GM12878 (cell line): ENCODE results near the gene AP1AR. TPM values are rescaled to one million over a fixed set of nuclear protein-coding genes. Genes with fewer than 3 reads are reported as not detected.

Experiments
- ATAC-seq: fragments of 200-7000 bp; cut with Tn5 transposase; 3 replicates; pipeline ENCODE4 v1.9.1; 2020; ENCODE audit warnings: mild to moderate bottlenecking, moderate library complexity
- BruUV-seq: library from RNA; stranded (reverse); fragments of 400-500 nt; replicated peaks from 2 replicates; lab custom pipeline; 2021; lab: Mats Ljungman, UMichigan
- CTCF ChIA-PET: fragments of 300-600 bp; sonication (Branson Sonifier 250); formaldehyde crosslinking; extraction: SDS; loops from one replicate; lab custom pipeline; 2021; ENCODE audit warnings: inconsistent platforms; lab: Yijun Ruan, JAX
- POLR2A ChIA-PET: fragments of 350-600 bp; formaldehyde crosslinking; extraction: SDS; loops from one replicate; lab custom pipeline; 2021; ENCODE audit warnings: inconsistent platforms; lab: Charles Lee
- RAD21 ChIA-PET: fragments of 300-600 bp; sonication (Branson Sonifier 250); formaldehyde crosslinking; loops from one replicate; lab custom pipeline; 2023; ENCODE audit warnings: antibody characterized with exemption; ENCODE audit not compliant: unreplicated experiment; lab: Charles Lee
- SMC1A ChIA-PET: fragments of 300-600 bp; sonication (Branson Sonifier 250); formaldehyde crosslinking; loops from one replicate; lab custom pipeline; 2023; ENCODE audit not compliant: unreplicated experiment, uncharacterized antibody; lab: Charles Lee
- DNase-seq: peaks from one replicate; pipeline ENCODE4 v3.0.0-alpha.2; 2011; ENCODE audit warnings: low read depth, low spot score
- FAIRE-seq: peaks from 3 replicates; lab custom pipeline; 2011; peaks lifted over from hg19 to GRCh38; lab: Jason Lieb, UNC
- H2AFZ ChIP-seq: 2 replicates; pipeline ENCODE4 v1.6.0; 2011; ENCODE audit warnings: low read depth, low read length, control low read depth; ENCODE audit not compliant: control insufficient read depth
- H3K27ac ChIP-seq: 2 replicates; pipeline ENCODE4 v1.5.1; 2011; ENCODE audit warnings: control low read depth; ENCODE audit not compliant: control insufficient read depth, insufficient read depth
- H3K27me3 ChIP-seq, 2 experiments: replicated peaks in 1 of 2; 2 replicates each; pipeline versions ENCODE4 v1.6.0 to v1.6.1; 2011; ENCODE audit warnings: low read length in 1 of 2; ENCODE audit not compliant: control insufficient read depth in 2 of 2, insufficient read depth in 2 of 2
- H3K36me3 ChIP-seq, 2 experiments: 2 replicates each; pipeline ENCODE4 v1.5.1; 2011; ENCODE audit warnings: low read length in 1 of 2; ENCODE audit not compliant: control insufficient read depth in 2 of 2, insufficient read depth in 2 of 2
- H3K4me1 ChIP-seq: 2 replicates; pipeline ENCODE4 v1.6.1; 2011; ENCODE audit warnings: mild to moderate bottlenecking, low read length, moderate library complexity, mixed read lengths; ENCODE audit not compliant: control insufficient read depth, insufficient read depth
- H3K4me2 ChIP-seq: 2 replicates; pipeline ENCODE4 v1.6.0; 2011; ENCODE audit warnings: control low read depth; ENCODE audit not compliant: control insufficient read depth, insufficient read depth
- H3K4me3 ChIP-seq: fragments of 200-600 bp; sonication (generic); 2 replicates; pipeline ENCODE4 v1.5.1; 2016
- H3K79me2 ChIP-seq: 2 replicates; pipeline ENCODE4 v1.6.0; 2011; ENCODE audit warnings: low read length; ENCODE audit not compliant: control insufficient read depth, insufficient read depth
- H3K9ac ChIP-seq: 2 replicates; pipeline ENCODE4 v1.8.0; 2011; ENCODE audit warnings: low read length, control low read depth, mixed read lengths; ENCODE audit not compliant: control insufficient read depth, insufficient read depth
- H3K9me3 ChIP-seq: replicated peaks from 3 replicates; pipeline ENCODE4 v1.5.1; 2011; ENCODE audit warnings: mild to moderate bottlenecking, low read length; ENCODE audit not compliant: control insufficient read depth, insufficient read depth
- H4K20me1 ChIP-seq: 2 replicates; pipeline ENCODE4 v1.6.0; 2011; ENCODE audit not compliant: control insufficient read depth, insufficient read depth
- ESRRA ChIP-seq: IDR thresholded peaks from 2 replicates; pipeline ENCODE4 v1.6.1; 2012; ENCODE audit warnings: mild to moderate bottlenecking, low read length, improper control_type of control experiment
- FOS ChIP-seq: IDR thresholded peaks from 3 replicates; pipeline ENCODE4 v1.6.1; 2011; ENCODE audit warnings: borderline replicate concordance; ENCODE audit not compliant: insufficient read length; ENCODE audit errors: extremely low read depth
- GATAD2B ChIP-seq: fragments of 450-650 bp; conservative IDR thresholded peaks from 2 replicates; pipeline ENCODE4 v1.6.1; 2017; ENCODE audit warnings: low read depth, mild to moderate bottlenecking, moderate library complexity
- IKZF1 ChIP-seq: fragments of 450-650 bp; conservative IDR thresholded peaks from 2 replicates; pipeline ENCODE4 v1.6.1; 2017; ENCODE audit warnings: antibody characterized with exemption, mild to moderate bottlenecking
- JUNB ChIP-seq: IDR thresholded peaks from 2 replicates; pipeline ENCODE4 v1.6.1; 2016; ENCODE audit warnings: antibody characterized with exemption, mild to moderate bottlenecking
- LARP7 ChIP-seq: fragments of 450-650 bp; IDR thresholded peaks from 2 replicates; pipeline ENCODE4 v1.6.1; 2017; ENCODE audit warnings: mild to moderate bottlenecking
- MXI1 ChIP-seq: fragments of 150-350 bp; IDR thresholded peaks from 2 replicates; pipeline ENCODE4 v1.6.1; 2011; ENCODE audit warnings: low read depth, mild to moderate bottlenecking, inconsistent platforms, low read length, improper control_type of control experiment
- NBN ChIP-seq: fragments of 450-650 bp; IDR thresholded peaks from 2 replicates; pipeline ENCODE4 v1.6.1; 2016
- NFXL1 ChIP-seq: fragments of 450-650 bp; IDR thresholded peaks from 2 replicates; pipeline ENCODE4 v1.6.1; 2017; ENCODE audit warnings: antibody characterized with exemption, mild to moderate bottlenecking, borderline replicate concordance
- RAD21 ChIP-seq: IDR thresholded peaks from 2 replicates; pipeline ENCODE4 v1.6.1; 2011; ENCODE audit warnings: mild to moderate bottlenecking, low read depth, low read length, moderate library complexity; ENCODE audit not compliant: insufficient read depth
- SMC3 ChIP-seq: IDR thresholded peaks from 2 replicates; pipeline ENCODE4 v1.6.1; 2011; ENCODE audit warnings: low read length, improper control_type of control experiment, borderline replicate concordance
- TCF7 ChIP-seq: IDR thresholded peaks from 2 replicates; pipeline ENCODE4 v1.6.1; 2014; ENCODE audit warnings: antibody characterized with exemption, borderline replicate concordance
- YY1 ChIP-seq: IDR thresholded peaks from 2 replicates; pipeline ENCODE4 v1.6.1; 2011; ENCODE audit warnings: low read depth, mild to moderate bottlenecking, low read length
- ZNF384 ChIP-seq: IDR thresholded peaks from 2 replicates; pipeline ENCODE4 v1.6.1; 2012; ENCODE audit warnings: low read depth, mild to moderate bottlenecking, low read length, improper control_type of control experiment, borderline replicate concordance
- ZZZ3 ChIP-seq: IDR thresholded peaks from 2 replicates; pipeline ENCODE4 v1.6.1; 2011; ENCODE audit warnings: low read depth; ENCODE audit not compliant: control insufficient read depth, insufficient read length
- WGBS: methylation state at CpG from one replicate; pipeline ENCODE4 v1.1.6; 2016; ENCODE audit warnings: low lambda C conversion rate; ENCODE audit not compliant: insufficient replicate concordance, insufficient coverage; ENCODE audit errors: missing lambda C conversion rate; 5-methylcytosine and 5-hydroxymethylcytosine counted together
- in situ Hi-C: fragments of 300-500 bp; cut with MboI; formaldehyde crosslinking; loops from 9 replicates; pipeline ENCODE4 v1.14.3; 2018; ENCODE audit warnings: mixed read lengths
- intact Hi-C: fragments of 100-400 bp; cut with micrococcal nuclease; formaldehyde crosslinking; loops from one replicate; pipeline ENCODE4 v1.14.2; 2022; ENCODE audit not compliant: unreplicated experiment
- polyA plus RNA-seq, 11 experiments: library from polyadenylated mRNA; depleted of rRNA in 4 of 11; unstranded in 6 of 11; stranded (reverse) in 5 of 11; fragments of >200 nt; fragmentation: Nextera tagmentation in 4 of 11; fragmentation: Illumina TruSeq in 1 of 11; extraction: Ambion mirVana in 4 of 11; extraction: Trizol in 1 of 11; gene quantifications; 1 replicate in 1 of 11; 2 replicates in 10 of 11; pipeline versions ENCODE4 v1.2.1 to v1.2.3, GENCODE V29; 2011 to 2016; ENCODE audit warnings: inconsistent platforms in 2 of 11, missing spikeins in 2 of 11, low read depth in 1 of 11
- total RNA-seq, 4 experiments: library from RNA; depleted of rRNA in 3 of 4; stranded (reverse); fragments of >200 nt in 3 of 4; fragmentation: Illumina TruSeq in 1 of 4; extraction: Trizol in 1 of 4; gene quantifications; 2 replicates each; pipeline versions ENCODE4 v1.2.1 to v1.2.3, GENCODE V29; 2013 to 2021
- TF ChIP-seq, protein P1 (sequence below): IDR thresholded peaks from 2 replicates; pipeline ENCODE4 v1.6.1; 2012; ENCODE audit warnings: low read depth, low read length, improper control_type of control experiment
- TF ChIP-seq, protein P2 (sequence below): fragments of 450-650 bp; IDR thresholded peaks from 2 replicates; pipeline ENCODE4 v1.6.1; 2018; ENCODE audit warnings: mild to moderate bottlenecking, low read depth, moderate library complexity; ENCODE audit not compliant: partially characterized antibody
- TF ChIP-seq, protein P3 (sequence below): fragments of 450-650 bp; IDR thresholded peaks from 2 replicates; pipeline ENCODE4 v1.6.1; 2017; ENCODE audit warnings: low read depth, mild to moderate bottlenecking, moderate library complexity

The AP1AR gene
- total and polyA plus RNA-seq, 10 of the 15 experiments (the other 5 are each of a cell fraction or from before 2014, with no cell fraction given): 5.6 to 29.1 (median 16.3) TPM

GRCh38 chr4:112219826-112220366 is 11.7 kb upstream of the AP1AR start (continued):
- no peak for TF ChIP-seq NFXL1
- TF ChIP-seq ZNF384: no peak
- no peak for TF ChIP-seq IKZF1
- no peak for TF ChIP-seq GATAD2B

DNA sequence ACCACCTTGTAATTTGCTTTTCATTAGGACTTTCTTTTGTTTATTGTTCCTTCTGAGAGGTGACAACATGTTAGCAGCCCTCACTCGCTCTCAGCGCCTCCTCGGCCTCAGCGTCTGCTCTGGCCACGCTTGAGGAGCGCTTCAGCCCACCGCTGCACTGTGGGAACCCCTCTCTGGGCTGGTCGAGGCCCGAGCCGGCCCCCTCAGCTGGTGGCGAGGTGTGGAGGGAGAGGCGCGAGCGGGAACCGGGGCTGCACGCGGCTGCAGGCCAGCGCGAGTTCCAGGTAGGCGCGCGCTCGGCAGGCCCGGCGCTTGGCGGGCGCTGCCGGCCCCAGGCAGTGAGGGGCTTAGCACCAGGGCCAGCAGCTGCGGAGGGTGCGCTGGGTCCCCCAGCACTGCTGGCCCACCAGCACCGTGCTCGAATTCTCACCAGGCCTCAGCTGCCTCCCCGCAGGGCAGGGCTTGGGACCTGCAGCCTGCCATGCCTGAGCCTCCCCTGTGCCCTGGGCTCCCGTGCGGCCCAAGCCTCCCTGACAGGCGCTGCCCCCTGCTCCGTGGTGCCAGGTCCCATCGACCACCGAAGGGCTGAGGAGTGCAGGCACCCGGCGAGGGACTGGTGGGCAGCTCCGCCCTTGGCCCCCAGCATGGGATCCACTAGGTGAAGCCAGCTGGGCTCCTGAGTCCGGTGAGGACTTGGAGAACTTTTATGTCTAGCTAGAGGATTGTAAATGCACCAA is 9.2 kb upstream of the AP1AR start:
- WGBS: 88% methylated on average over 40 of the region's 43 CpGs
- TF ChIP-seq LARP7 (no peak), TCF7 (no peak), ESRRA (no peak), MXI1 (no peak), FOS (no peak), SMC3 (no peak), NBN (no peak), JUNB (no peak), YY1 (no peak), RAD21 (no peak), ZZZ3 (no peak)
- TF ChIP-seq, protein P1, sequence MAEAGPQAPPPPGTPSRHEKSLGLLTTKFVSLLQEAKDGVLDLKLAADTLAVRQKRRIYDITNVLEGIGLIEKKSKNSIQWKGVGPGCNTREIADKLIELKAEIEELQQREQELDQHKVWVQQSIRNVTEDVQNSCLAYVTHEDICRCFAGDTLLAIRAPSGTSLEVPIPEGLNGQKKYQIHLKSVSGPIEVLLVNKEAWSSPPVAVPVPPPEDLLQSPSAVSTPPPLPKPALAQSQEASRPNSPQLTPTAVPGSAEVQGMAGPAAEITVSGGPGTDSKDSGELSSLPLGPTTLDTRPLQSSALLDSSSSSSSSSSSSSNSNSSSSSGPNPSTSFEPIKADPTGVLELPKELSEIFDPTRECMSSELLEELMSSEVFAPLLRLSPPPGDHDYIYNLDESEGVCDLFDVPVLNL: no peak
- TF ChIP-seq, protein P2, sequence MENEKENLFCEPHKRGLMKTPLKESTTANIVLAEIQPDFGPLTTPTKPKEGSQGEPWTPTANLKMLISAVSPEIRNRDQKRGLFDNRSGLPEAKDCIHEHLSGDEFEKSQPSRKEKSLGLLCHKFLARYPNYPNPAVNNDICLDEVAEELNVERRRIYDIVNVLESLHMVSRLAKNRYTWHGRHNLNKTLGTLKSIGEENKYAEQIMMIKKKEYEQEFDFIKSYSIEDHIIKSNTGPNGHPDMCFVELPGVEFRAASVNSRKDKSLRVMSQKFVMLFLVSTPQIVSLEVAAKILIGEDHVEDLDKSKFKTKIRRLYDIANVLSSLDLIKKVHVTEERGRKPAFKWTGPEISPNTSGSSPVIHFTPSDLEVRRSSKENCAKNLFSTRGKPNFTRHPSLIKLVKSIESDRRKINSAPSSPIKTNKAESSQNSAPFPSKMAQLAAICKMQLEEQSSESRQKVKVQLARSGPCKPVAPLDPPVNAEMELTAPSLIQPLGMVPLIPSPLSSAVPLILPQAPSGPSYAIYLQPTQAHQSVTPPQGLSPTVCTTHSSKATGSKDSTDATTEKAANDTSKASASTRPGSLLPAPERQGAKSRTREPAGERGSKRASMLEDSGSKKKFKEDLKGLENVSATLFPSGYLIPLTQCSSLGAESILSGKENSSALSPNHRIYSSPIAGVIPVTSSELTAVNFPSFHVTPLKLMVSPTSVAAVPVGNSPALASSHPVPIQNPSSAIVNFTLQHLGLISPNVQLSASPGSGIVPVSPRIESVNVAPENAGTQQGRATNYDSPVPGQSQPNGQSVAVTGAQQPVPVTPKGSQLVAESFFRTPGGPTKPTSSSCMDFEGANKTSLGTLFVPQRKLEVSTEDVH: no peak
- TF ChIP-seq, protein P3, sequence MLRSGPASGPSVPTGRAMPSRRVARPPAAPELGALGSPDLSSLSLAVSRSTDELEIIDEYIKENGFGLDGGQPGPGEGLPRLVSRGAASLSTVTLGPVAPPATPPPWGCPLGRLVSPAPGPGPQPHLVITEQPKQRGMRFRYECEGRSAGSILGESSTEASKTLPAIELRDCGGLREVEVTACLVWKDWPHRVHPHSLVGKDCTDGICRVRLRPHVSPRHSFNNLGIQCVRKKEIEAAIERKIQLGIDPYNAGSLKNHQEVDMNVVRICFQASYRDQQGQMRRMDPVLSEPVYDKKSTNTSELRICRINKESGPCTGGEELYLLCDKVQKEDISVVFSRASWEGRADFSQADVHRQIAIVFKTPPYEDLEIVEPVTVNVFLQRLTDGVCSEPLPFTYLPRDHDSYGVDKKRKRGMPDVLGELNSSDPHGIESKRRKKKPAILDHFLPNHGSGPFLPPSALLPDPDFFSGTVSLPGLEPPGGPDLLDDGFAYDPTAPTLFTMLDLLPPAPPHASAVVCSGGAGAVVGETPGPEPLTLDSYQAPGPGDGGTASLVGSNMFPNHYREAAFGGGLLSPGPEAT: no peak

More for the DNA sequence above, 9.2 kb upstream of the AP1AR start:
- Histone ChIP-seq H3K4me1 (no peaks in the 10 kb centered on the region), H3K27ac (no peak overlapping the region), H3K4me2 (no peak overlapping the region), H3K27me3 (no peaks in the 10 kb centered on the region), H3K9me3 (peaks cover 2% of the 10 kb centered on the region; the same call in 2 of the 3 replicates), H3K36me3 (no peaks in the 10 kb centered on the region), H4K20me1 (no peaks in the 10 kb centered on the region), H3K4me3 (no peak overlapping the region), H2AFZ (no peak overlapping the region), H3K9ac (no peak overlapping the region), H3K79me2 (no peaks in the 10 kb centered on the region)
- no peak for FAIRE-seq
- in situ Hi-C loops: no loop called here
- CTCF ChIA-PET: interaction anchor here (1.1 to 2.2 kb wide), 4 partner anchors 8 to 125 kb away, joined by 3 to 5 read pairs (median 3); no protein-coding TSS in a partner anchor
- no peak for ATAC-seq
- SMC1A ChIA-PET: interaction anchor here (1.2 kb wide), 1 partner anchor 14 kb away, joined by 4 read pairs; no protein-coding TSS in a partner anchor
- POLR2A ChIA-PET: no interaction called here
- DNase-seq: no peak
- intact Hi-C loops: no loop called here
- no TSS peak for BruUV-seq
- RAD21 ChIA-PET: interaction anchor here (1.2 kb wide), 1 partner anchor 8 kb away, joined by 3 read pairs; no protein-coding TSS in a partner anchor
